ENCODE results near the gene ACSF3.
"Not testable (repeated sequence)": the region's sequence is repeated elsewhere in the genome, so short reads cannot be mapped to it uniquely, and the experiment has no call there.

ACSF3 gene

GRCh38 chr16:89183975-89184676, 90.5 kb downstream of the ACSF3 start:
- H3K27ac ChIP-seq (ENCODE audit: low read length) = no peak overlapping the region
- no peak overlapping the region for H3K4me3 ChIP-seq (ENCODE audit: low read length in 2 of 2)
- peaks cover 9 to 13% of the 10 kb centered on the region in 2 donors for H3K27me3 ChIP-seq (ENCODE audit: control insufficient read depth in 1 of 2, insufficient read depth in 2 of 2, low read length in 2 of 2)
- no peak overlapping the region for H3K9ac ChIP-seq (ENCODE audit: low read length in 2 of 2)
- no peaks in the 10 kb centered on the region for H3K4me1 ChIP-seq (ENCODE audit: control insufficient read depth, insufficient read depth, low read length)
- no peaks in the 10 kb centered on the region for H3K9me3 ChIP-seq (ENCODE audit: control insufficient read depth in 2 of 2, low read length in 2 of 2)
- no peaks in the 10 kb centered on the region for H3K36me3 ChIP-seq (ENCODE audit: control insufficient read depth in 2 of 2, insufficient read depth in 2 of 2, low read length in 2 of 2)

- Histone ChIP-seq H3K9me3 (ENCODE audit: control insufficient read depth in 2 of 2, low read length in 2 of 2) (no peaks in the 10 kb centered on the region), H3K4me1 (ENCODE audit: control insufficient read depth, insufficient read depth, low read length) (no peaks in the 10 kb centered on the region), H3K4me3 (ENCODE audit: low read length in 2 of 2) (no peak overlapping the region), H3K27ac (ENCODE audit: low read length) (no peak overlapping the region), H3K27me3 (ENCODE audit: control insufficient read depth in 1 of 2, insufficient read depth in 2 of 2, low read length in 2 of 2) (peaks cover 9 to 11% of the 10 kb centered on the region in 2 donors), H3K9ac (ENCODE audit: low read length in 2 of 2) (no peak overlapping the region), H3K36me3 (ENCODE audit: control insufficient read depth in 2 of 2, insufficient read depth in 2 of 2, low read length in 2 of 2) (no peaks in the 10 kb centered on the region)
Observed at GRCh38 chr16:89184677-89184932, 91.0 kb downstream of the ACSF3 start.

- H3K9ac ChIP-seq (ENCODE audit: low read length in 2 of 2) = no peak overlapping the region
- H3K4me3 ChIP-seq (ENCODE audit: low read length in 2 of 2) = no peak overlapping the region
- H3K4me1 ChIP-seq (ENCODE audit: control insufficient read depth, insufficient read depth, low read length) = no peaks in the 10 kb centered on the region
- peaks cover 9 to 10% of the 10 kb centered on the region in 2 donors for H3K27me3 ChIP-seq (ENCODE audit: control insufficient read depth in 1 of 2, insufficient read depth in 2 of 2, low read length in 2 of 2)
- H3K27ac ChIP-seq (ENCODE audit: low read length) = no peak overlapping the region
- no peaks in the 10 kb centered on the region for H3K36me3 ChIP-seq (ENCODE audit: control insufficient read depth in 2 of 2, insufficient read depth in 2 of 2, low read length in 2 of 2)
- no peaks in the 10 kb centered on the region for H3K9me3 ChIP-seq (ENCODE audit: control insufficient read depth in 2 of 2, low read length in 2 of 2)
Observed at GRCh38 chr16:89184933-89185794, 91.5 kb downstream of the ACSF3 start.

GRCh38 chr16:89185887-89186592, 92.4 kb downstream of the ACSF3 start:
- not testable (repeated sequence) for H3K27ac ChIP-seq (ENCODE audit: low read length); H3K9ac ChIP-seq (ENCODE audit: low read length in 2 of 2); H3K9me3 ChIP-seq (ENCODE audit: control insufficient read depth in 2 of 2, low read length in 2 of 2); H3K4me3 ChIP-seq (ENCODE audit: low read length in 2 of 2); H3K36me3 ChIP-seq (ENCODE audit: control insufficient read depth in 2 of 2, insufficient read depth in 2 of 2, low read length in 2 of 2); H3K4me1 ChIP-seq (ENCODE audit: control insufficient read depth, insufficient read depth, low read length); H3K27me3 ChIP-seq (ENCODE audit: control insufficient read depth in 1 of 2, insufficient read depth in 2 of 2, low read length in 2 of 2)

- not testable (repeated sequence) for H3K9ac ChIP-seq (ENCODE audit: low read length in 2 of 2); H3K9me3 ChIP-seq (ENCODE audit: control insufficient read depth in 2 of 2, low read length in 2 of 2); H3K27ac ChIP-seq (ENCODE audit: low read length); H3K36me3 ChIP-seq (ENCODE audit: control insufficient read depth in 2 of 2, insufficient read depth in 2 of 2, low read length in 2 of 2); H3K4me3 ChIP-seq (ENCODE audit: low read length in 2 of 2); H3K4me1 ChIP-seq (ENCODE audit: control insufficient read depth, insufficient read depth, low read length)
- peaks cover 9 to 12% of the 10 kb centered on the region in 2 donors for H3K27me3 ChIP-seq (ENCODE audit: control insufficient read depth in 1 of 2, insufficient read depth in 2 of 2, low read length in 2 of 2)
Observed at GRCh38 chr16:89186593-89187031, 93.0 kb downstream of the ACSF3 start.

DNA sequence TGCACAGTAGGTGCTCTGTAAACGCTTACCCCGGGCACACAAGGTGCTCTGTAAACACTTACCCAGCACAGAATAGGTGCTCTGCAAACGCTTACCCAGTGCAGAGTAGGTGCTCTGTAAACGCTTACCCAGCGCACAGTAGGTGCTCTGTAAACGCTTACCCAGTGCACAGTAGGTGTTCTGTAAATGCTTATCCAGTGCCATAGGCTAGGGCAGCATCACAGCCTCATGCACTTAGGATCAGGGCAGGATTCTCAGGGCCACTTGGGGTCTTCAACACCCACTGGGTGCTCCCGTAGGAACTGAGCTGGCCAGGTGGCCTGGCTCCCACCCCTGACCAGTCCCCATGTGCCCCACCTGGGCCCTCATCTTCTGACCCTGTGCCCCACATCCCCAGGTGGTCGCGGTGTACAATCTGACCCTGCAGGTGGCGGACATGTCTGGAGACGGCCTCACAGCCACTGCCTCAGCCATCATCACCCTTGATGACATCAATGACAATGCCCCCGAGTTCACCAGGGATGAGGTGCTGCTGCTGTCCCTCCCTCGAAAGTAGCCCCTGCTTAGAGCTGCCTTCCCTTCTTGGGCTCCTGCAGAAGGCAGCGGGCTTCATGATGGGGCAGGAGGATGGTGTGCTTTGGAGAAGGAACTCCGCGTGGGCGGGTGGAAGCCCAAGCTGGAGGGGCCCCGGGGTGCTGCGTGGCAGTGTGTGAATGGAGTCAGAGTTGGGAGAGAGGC, 93.5 kb downstream of the ACSF3 start:
- no peak overlapping the region for H3K9ac ChIP-seq (ENCODE audit: low read length in 2 of 2)
- peaks cover 9 to 12% of the 10 kb centered on the region in 2 donors for H3K27me3 ChIP-seq (ENCODE audit: control insufficient read depth in 1 of 2, insufficient read depth in 2 of 2, low read length in 2 of 2)
- H3K9me3 ChIP-seq (ENCODE audit: control insufficient read depth in 2 of 2, low read length in 2 of 2) = no peaks in the 10 kb centered on the region
- H3K4me3 ChIP-seq (ENCODE audit: low read length in 2 of 2) = no peak overlapping the region
- H3K36me3 ChIP-seq (ENCODE audit: control insufficient read depth in 2 of 2, insufficient read depth in 2 of 2, low read length in 2 of 2) = no peaks in the 10 kb centered on the region
- H3K4me1 ChIP-seq (ENCODE audit: control insufficient read depth, insufficient read depth, low read length) = peaks cover 7% of the 10 kb centered on the region
- no peak overlapping the region for H3K27ac ChIP-seq (ENCODE audit: low read length)

DNA sequence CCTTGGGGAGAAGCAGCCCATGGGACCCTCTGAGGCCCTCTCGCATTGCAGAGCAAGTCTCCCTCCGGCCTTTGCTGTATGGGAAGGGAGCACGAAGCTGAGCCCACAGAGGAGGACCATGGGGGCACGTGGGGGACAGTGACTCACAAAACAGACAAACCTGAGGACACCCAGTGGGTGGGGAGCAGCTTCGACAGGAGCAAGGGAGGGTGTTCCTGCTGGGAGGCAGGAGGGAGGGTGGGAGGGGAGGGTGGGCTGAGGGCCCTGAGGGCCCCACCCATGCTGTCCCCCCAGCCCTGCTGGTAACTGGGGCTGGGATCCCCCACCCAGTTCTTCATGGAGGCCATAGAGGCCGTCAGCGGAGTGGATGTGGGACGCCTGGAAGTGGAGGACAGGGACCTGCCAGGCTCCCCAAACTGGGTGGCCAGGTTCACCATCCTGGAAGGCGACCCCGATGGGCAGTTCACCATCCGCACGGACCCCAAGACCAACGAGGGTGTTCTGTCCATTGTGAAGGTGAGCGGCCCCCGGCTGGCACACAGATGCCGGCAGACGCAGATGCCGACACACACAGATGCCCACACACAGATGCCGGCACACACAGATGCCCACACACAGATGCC, 94.2 kb downstream of the ACSF3 start:
- H3K36me3 ChIP-seq (ENCODE audit: control insufficient read depth in 2 of 2, insufficient read depth in 2 of 2, low read length in 2 of 2) = no peaks in the 10 kb centered on the region
- H3K4me1 ChIP-seq (ENCODE audit: control insufficient read depth, insufficient read depth, low read length) = peaks cover 8% of the 10 kb centered on the region
- no peak overlapping the region for H3K27ac ChIP-seq (ENCODE audit: low read length)
- H3K27me3 ChIP-seq (ENCODE audit: control insufficient read depth in 1 of 2, insufficient read depth in 2 of 2, low read length in 2 of 2) = peaks cover 9 to 10% of the 10 kb centered on the region in 2 donors
- H3K9me3 ChIP-seq (ENCODE audit: control insufficient read depth in 2 of 2, low read length in 2 of 2) = no peaks in the 10 kb centered on the region
- no peak overlapping the region for H3K4me3 ChIP-seq (ENCODE audit: low read length in 2 of 2)
- H3K9ac ChIP-seq (ENCODE audit: low read length in 2 of 2) = no peak overlapping the region

GRCh38 chr16:89188471-89189357, 95.1 kb downstream of the ACSF3 start:
- not testable (repeated sequence) for H3K4me3 ChIP-seq (ENCODE audit: low read length in 2 of 2); H3K4me1 ChIP-seq (ENCODE audit: control insufficient read depth, insufficient read depth, low read length); H3K9ac ChIP-seq (ENCODE audit: low read length in 2 of 2); H3K27me3 ChIP-seq (ENCODE audit: control insufficient read depth in 1 of 2, insufficient read depth in 2 of 2, low read length in 2 of 2); H3K36me3 ChIP-seq (ENCODE audit: control insufficient read depth in 2 of 2, insufficient read depth in 2 of 2, low read length in 2 of 2); H3K9me3 ChIP-seq (ENCODE audit: control insufficient read depth in 2 of 2, low read length in 2 of 2); H3K27ac ChIP-seq (ENCODE audit: low read length)

DNA sequence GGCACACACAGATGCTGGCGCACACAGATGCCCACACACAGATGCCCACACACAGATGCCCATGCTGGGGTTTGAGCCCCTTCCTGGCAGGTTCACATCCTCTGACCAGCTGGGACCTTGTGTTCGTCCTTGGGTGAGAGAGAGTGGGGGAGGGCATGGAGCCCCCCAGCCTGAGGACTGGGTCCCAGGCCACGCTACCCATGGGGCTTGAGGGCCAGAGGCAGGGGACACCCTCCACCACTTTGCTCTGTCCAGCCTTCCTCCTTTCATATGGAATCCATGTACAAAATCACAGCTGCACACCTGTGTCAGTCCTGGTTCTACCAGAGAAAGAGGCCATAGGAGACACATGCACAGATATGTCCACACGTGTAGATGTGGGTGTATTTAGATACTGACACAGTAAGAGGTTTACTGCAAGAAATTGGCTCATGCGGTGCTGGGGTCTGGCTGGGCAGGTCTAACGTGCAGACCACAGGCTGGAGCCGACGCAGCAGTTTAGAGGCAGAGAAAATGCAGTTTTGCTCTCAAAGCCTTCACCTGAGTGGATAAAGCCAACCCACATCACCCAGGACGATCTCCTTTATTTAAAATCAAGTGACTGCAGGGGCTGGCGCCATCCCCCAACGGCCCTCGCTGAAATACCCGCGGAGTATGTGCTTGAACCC, 95.8 kb downstream of the ACSF3 start:
- no peaks in the 10 kb centered on the region for H3K36me3 ChIP-seq (ENCODE audit: control insufficient read depth in 2 of 2, insufficient read depth in 2 of 2, low read length in 2 of 2)
- peaks cover 8% of the 10 kb centered on the region for H3K4me1 ChIP-seq (ENCODE audit: control insufficient read depth, insufficient read depth, low read length)
- H3K27ac ChIP-seq (ENCODE audit: low read length) = no peak overlapping the region
- no peaks in the 10 kb centered on the region for H3K9me3 ChIP-seq (ENCODE audit: control insufficient read depth in 2 of 2, low read length in 2 of 2)
- H3K9ac ChIP-seq (ENCODE audit: low read length in 2 of 2) = no peak overlapping the region
- no peak overlapping the region for H3K4me3 ChIP-seq (ENCODE audit: low read length in 2 of 2)
- peaks cover 4 to 7% of the 10 kb centered on the region in 2 donors for H3K27me3 ChIP-seq (ENCODE audit: control insufficient read depth in 1 of 2, insufficient read depth in 2 of 2, low read length in 2 of 2)

Measured in stomach smooth muscle (tissue), 2 donors.